OCI-LY3 (cell line): ENCODE data around the gene NEDD4L.

Experiments used
- CTCF ChIP-seq: fragments of 200-600, 300-600 bp; sonication (generic); IDR thresholded peaks from 2 replicates; pipeline ENCODE4 v1.5.1; 2014; ENCODE audit warnings: antibody characterized with exemption, low read length, low read depth
- EZH2phosphoT487 ChIP-seq: fragments of 200-600 bp; shearing (Covaris generic); IDR thresholded peaks from 2 replicates; pipeline ENCODE4 v1.6.1; 2018; ENCODE audit warnings: antibody characterized with exemption, mixed run types, low read depth

- TF ChIP-seq CTCF (no peak), EZH2phosphoT487 (no peak)
These were observed 35.0 kb downstream of the NEDD4L start for GRCh38 chr18:58078889-58079573.
